Measurements from ENCODE around the gene SGK1. TPM values are rescaled to one million over a fixed set of nuclear protein-coding genes. Genes with fewer than 3 reads are reported as not detected.

Gene SGK1
- total and polyA plus RNA-seq, 10 of the 15 experiments (the other 5 are each of a cell fraction or from before 2014, with no cell fraction given) = 0.62 to 5.1 (median 2.9) TPM

DNA sequence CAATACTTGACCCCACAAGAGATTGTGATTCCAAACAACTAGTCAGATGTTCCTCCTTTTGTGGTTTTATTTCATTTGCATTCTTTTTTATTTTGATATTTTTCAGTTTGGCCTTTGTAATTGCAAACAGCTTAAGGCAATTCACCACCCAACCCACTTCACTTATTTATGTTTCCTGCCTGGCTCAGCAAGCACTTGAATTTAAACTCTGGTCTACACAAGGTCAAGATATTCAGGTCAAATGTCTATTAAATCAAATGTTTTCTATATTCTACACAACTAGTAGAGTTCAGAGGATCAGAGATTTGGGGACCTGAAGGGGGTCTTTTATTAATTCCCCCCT, 100.1 kb downstream of the SGK1 start:
- ATAC-seq (no peak), DNase-seq (ENCODE audit: low read depth, low spot score) (no peak), FAIRE-seq (no peak)
- ChIA-PET POLR2A (no interaction called here), RAD21 (ENCODE audit: unreplicated experiment) (no interaction called here), CTCF (no interaction called here), SMC1A (ENCODE audit: uncharacterized antibody, unreplicated experiment) (interaction anchor here (0.9 to 1.0 kb wide), 2 partner anchors 13 to 134 kb away, joined by 3 to 5 read pairs; no protein-coding TSS in a partner anchor)
- BruUV-seq (replicated peaks) = no TSS peak
- Histone ChIP-seq H3K9me3 (replicated peaks; ENCODE audit: control insufficient read depth, insufficient read depth, low read length) (no peaks in the 10 kb centered on the region), H3K4me2 (ENCODE audit: control insufficient read depth, insufficient read depth) (no peak overlapping the region), H4K20me1 (ENCODE audit: control insufficient read depth, insufficient read depth) (no peaks in the 10 kb centered on the region), H3K27me3 (replicated peaks in 1 of 2; ENCODE audit: control insufficient read depth in 2 of 2, insufficient read depth in 2 of 2, low read length in 1 of 2) (no peaks in the 10 kb centered on the region), H3K4me3 (no peak overlapping the region), H3K4me1 (ENCODE audit: control insufficient read depth, insufficient read depth, low read length) (no peaks in the 10 kb centered on the region), H3K9ac (ENCODE audit: control insufficient read depth, insufficient read depth, low read length) (no peak overlapping the region), H2AFZ (ENCODE audit: control insufficient read depth, low read depth, low read length) (no peak overlapping the region), H3K79me2 (ENCODE audit: control insufficient read depth, insufficient read depth, low read length) (no peaks in the 10 kb centered on the region), H3K27ac (ENCODE audit: control insufficient read depth, insufficient read depth) (no peak overlapping the region), H3K36me3 (ENCODE audit: control insufficient read depth in 2 of 2, insufficient read depth in 2 of 2, low read length in 1 of 2) (no peaks in the 10 kb centered on the region)
- no peak for TF ChIP-seq DPF2 (IDR thresholded peaks at IDR 0.05)
- no peak for TF ChIP-seq EP300 (IDR thresholded peaks at IDR 0.05; ENCODE audit: borderline replicate concordance in 1 of 2, control insufficient read depth in 1 of 2, low read depth in 2 of 2, low read length in 2 of 2)
- in situ Hi-C loops (cut with MboI) (no loop called here), intact Hi-C loops (cut with micrococcal nuclease; ENCODE audit: unreplicated experiment) (no loop called here)

- Histone ChIP-seq H3K27me3 (replicated peaks in 1 of 2; ENCODE audit: control insufficient read depth in 2 of 2, insufficient read depth in 2 of 2, low read length in 1 of 2) (no peaks in the 10 kb centered on the region), H3K4me1 (ENCODE audit: control insufficient read depth, insufficient read depth, low read length) (no peaks in the 10 kb centered on the region), H3K4me2 (ENCODE audit: control insufficient read depth, insufficient read depth) (no peak overlapping the region), H3K9ac (ENCODE audit: control insufficient read depth, insufficient read depth, low read length) (no peak overlapping the region), H3K9me3 (replicated peaks; ENCODE audit: control insufficient read depth, insufficient read depth, low read length) (no peaks in the 10 kb centered on the region), H4K20me1 (ENCODE audit: control insufficient read depth, insufficient read depth) (no peaks in the 10 kb centered on the region), H3K36me3 (ENCODE audit: control insufficient read depth in 2 of 2, insufficient read depth in 2 of 2, low read length in 1 of 2) (no peaks in the 10 kb centered on the region), H3K4me3 (no peak overlapping the region), H3K27ac (ENCODE audit: control insufficient read depth, insufficient read depth) (no peak overlapping the region), H3K79me2 (ENCODE audit: control insufficient read depth, insufficient read depth, low read length) (no peaks in the 10 kb centered on the region), H2AFZ (ENCODE audit: control insufficient read depth, low read depth, low read length) (no peak overlapping the region)
- in situ Hi-C loops (cut with MboI) = no loop called here
- POLR2A ChIA-PET = no interaction called here
- DNase-seq (ENCODE audit: low read depth, low spot score) (no peak), FAIRE-seq (no peak), ATAC-seq (no peak)
- no TSS peak for BruUV-seq (replicated peaks)
- SMC1A ChIA-PET (ENCODE audit: uncharacterized antibody, unreplicated experiment) = interaction anchor here (0.9 to 1.0 kb wide), 2 partner anchors 12 to 135 kb away, joined by 3 to 5 read pairs; no protein-coding TSS in a partner anchor
- intact Hi-C loops (cut with micrococcal nuclease; ENCODE audit: unreplicated experiment) = no loop called here
- CTCF ChIA-PET = no interaction called here
- TF ChIP-seq PAX8 (IDR thresholded peaks at IDR 0.05) (no peak), MYB (IDR thresholded peaks at IDR 0.05; ENCODE audit: borderline replicate concordance, low read depth, low read length) (no peak), TCF3 (IDR thresholded peaks at IDR 0.05; ENCODE audit: borderline replicate concordance, insufficient read depth, low read depth, low read length) (no peak), HDGF (IDR thresholded peaks at IDR 0.05) (no peak), ZNF274 (IDR thresholded peaks at IDR 0.05; ENCODE audit: insufficient read depth, insufficient read length) (no peak), ZNF217 (IDR thresholded peaks at IDR 0.05) (no peak)
- RAD21 ChIA-PET (ENCODE audit: unreplicated experiment) = interaction anchor here (0.6 kb wide), 1 partner anchor 152 kb away, joined by 3 read pairs; no protein-coding TSS in a partner anchor
- 85% methylated on average over 8 of the region's 8 CpGs for WGBS (ENCODE audit: insufficient coverage, insufficient replicate concordance, low lambda C conversion rate, missing lambda C conversion rate)
These were observed 100.7 kb downstream of the SGK1 start for GRCh38 chr6:134217105-134217797.
